AG10803 (cell line): ENCODE measurements around the gene ANKRD44.

Source experiments
- DNase-seq: peaks from one replicate; pipeline ENCODE4 v3.0.0; 2010; ENCODE audit warnings: low read depth
- H3K4me3 ChIP-seq: 2 replicates; pipeline ENCODE4 v1.5.1; 2011; ENCODE audit warnings: mild to moderate bottlenecking, low read length, control low read depth
- CTCF ChIP-seq: conservative IDR thresholded peaks from 2 replicates; pipeline ENCODE4 v1.5.1; 2011; ENCODE audit warnings: mild to moderate bottlenecking, low read length, control low read depth, inconsistent platforms

The ANKRD44 gene

GRCh38 chr2:196957881-196958525 lies 352.6 kb downstream of the ANKRD44 start:
- DNase-seq = no peak
- TF ChIP-seq CTCF = no peak
- H3K4me3 ChIP-seq = no peak overlapping the region

- DNase-seq = no peak
- TF ChIP-seq CTCF = no peak
- H3K4me3 ChIP-seq = no peak overlapping the region
Measured at GRCh38 chr2:196957442-196957841, 353.1 kb downstream of the ANKRD44 start.

GRCh38 chr2:196956069-196956468 lies 354.5 kb downstream of the ANKRD44 start:
- TF ChIP-seq CTCF = no peak
- no peak for DNase-seq

GRCh38 chr2:196955036-196955435 lies 355.5 kb downstream of the ANKRD44 start:
- TF ChIP-seq CTCF = no peak
- H3K4me3 ChIP-seq = no peak overlapping the region
- DNase-seq = no peak

More at GRCh38 chr2:196956069-196956468, 354.5 kb downstream of the ANKRD44 start:
- no peak overlapping the region for H3K4me3 ChIP-seq

GRCh38 chr2:196954001-196954400 lies 356.6 kb downstream of the ANKRD44 start:
- H3K4me3 ChIP-seq = no peak overlapping the region
- DNase-seq = no peak
- TF ChIP-seq CTCF = no peak

- H3K4me3 ChIP-seq = no peak overlapping the region
- no peak for TF ChIP-seq CTCF
- no peak for DNase-seq
Measured at GRCh38 chr2:196952936-196953335, 357.6 kb downstream of the ANKRD44 start.

- TF ChIP-seq CTCF = no peak
- H3K4me3 ChIP-seq = no peak overlapping the region
- DNase-seq = no peak
Measured at GRCh38 chr2:196951973-196952372, 358.6 kb downstream of the ANKRD44 start.
